GM12801 (cell line): ENCODE results near the gene B3GALNT2.

Experiments
- CTCF ChIP-seq: IDR thresholded peaks from one replicate; pipeline ENCODE4 v1.5.1; 2011; ENCODE audit warnings: control low read depth; ENCODE audit not compliant: insufficient read length; ENCODE audit errors: extremely low read depth

Gene B3GALNT2

GRCh38 chr1:235455097-235455496, 49.2 kb downstream of the B3GALNT2 start:
- no peak for TF ChIP-seq CTCF

- TF ChIP-seq CTCF = no peak
Measured at GRCh38 chr1:235454021-235454420, 50.2 kb downstream of the B3GALNT2 start.

- TF ChIP-seq CTCF = no peak
Measured at GRCh38 chr1:235450886-235451483, 53.3 kb downstream of the B3GALNT2 start.

GRCh38 chr1:235450433-235450832, 53.8 kb downstream of the B3GALNT2 start:
- TF ChIP-seq CTCF = no peak

- TF ChIP-seq CTCF = no peak
Measured at GRCh38 chr1:235448616-235449015, 55.6 kb downstream of the B3GALNT2 start.

- TF ChIP-seq CTCF = no peak
Measured at GRCh38 chr1:235442788-235443429, 61.3 kb downstream of the B3GALNT2 start.

GRCh38 chr1:235441159-235441685, 63.0 kb downstream of the B3GALNT2 start:
- TF ChIP-seq CTCF = no peak
